Measurements from ENCODE around the gene VPS51.

DNA sequence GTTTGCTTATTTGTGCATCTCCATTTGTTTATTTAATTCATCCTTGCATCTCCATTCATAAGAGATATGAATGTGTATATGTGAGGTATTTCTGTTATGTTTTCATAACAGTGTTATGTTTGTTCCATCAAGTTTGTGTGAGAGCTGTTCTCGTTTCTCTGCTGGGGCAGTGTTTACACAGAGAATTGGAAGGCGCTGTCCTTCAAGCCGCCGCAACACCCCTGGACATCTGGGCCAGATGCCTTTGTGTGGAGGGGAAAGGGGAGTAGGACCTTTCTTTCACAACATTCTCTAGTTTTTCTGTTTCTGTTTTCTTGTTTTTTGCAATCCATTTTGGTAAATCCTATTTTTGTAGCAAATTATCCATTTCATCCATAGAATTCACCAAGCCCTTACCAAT, 8.6 kb downstream of the VPS51 start:
- TF ChIP-seq, protein P1, sequence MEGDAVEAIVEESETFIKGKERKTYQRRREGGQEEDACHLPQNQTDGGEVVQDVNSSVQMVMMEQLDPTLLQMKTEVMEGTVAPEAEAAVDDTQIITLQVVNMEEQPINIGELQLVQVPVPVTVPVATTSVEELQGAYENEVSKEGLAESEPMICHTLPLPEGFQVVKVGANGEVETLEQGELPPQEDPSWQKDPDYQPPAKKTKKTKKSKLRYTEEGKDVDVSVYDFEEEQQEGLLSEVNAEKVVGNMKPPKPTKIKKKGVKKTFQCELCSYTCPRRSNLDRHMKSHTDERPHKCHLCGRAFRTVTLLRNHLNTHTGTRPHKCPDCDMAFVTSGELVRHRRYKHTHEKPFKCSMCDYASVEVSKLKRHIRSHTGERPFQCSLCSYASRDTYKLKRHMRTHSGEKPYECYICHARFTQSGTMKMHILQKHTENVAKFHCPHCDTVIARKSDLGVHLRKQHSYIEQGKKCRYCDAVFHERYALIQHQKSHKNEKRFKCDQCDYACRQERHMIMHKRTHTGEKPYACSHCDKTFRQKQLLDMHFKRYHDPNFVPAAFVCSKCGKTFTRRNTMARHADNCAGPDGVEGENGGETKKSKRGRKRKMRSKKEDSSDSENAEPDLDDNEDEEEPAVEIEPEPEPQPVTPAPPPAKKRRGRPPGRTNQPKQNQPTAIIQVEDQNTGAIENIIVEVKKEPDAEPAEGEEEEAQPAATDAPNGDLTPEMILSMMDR (conservative IDR thresholded peaks at IDR 0.05; ENCODE audit: low read depth in 2 of 2) = no peak
- TF ChIP-seq NANOG (IDR thresholded peaks at IDR 0.05; ENCODE audit: borderline replicate concordance) = no peak
- no peak for TF ChIP-seq POLR2AphosphoS5 (IDR thresholded peaks at IDR 0.05; ENCODE audit: low read depth)
- TF ChIP-seq EZH2phosphoT487 (IDR thresholded peaks at IDR 0.05; ENCODE audit: unreplicated experiment) = no peak
